Testis (tissue), 3 donors: ENCODE data around the gene COL13A1. TPM values are rescaled to one million over a fixed set of nuclear protein-coding genes. Genes with fewer than 3 reads are reported as not detected.

ENCODE experiments used
- DNase-seq: peaks from one replicate; pipeline ENCODE4 v3.0.0-alpha.2; 2019
- H3K27ac ChIP-seq, 2 donors: fragments of 200-600 bp; sonication (generic); one replicate each; pipeline ENCODE4 v1.5.1; 2019
- H3K27me3 ChIP-seq: fragments of 200-600 bp; sonication (generic); one replicate; pipeline ENCODE4 v1.5.1; 2019
- H3K36me3 ChIP-seq: fragments of 200-600 bp; sonication (generic); one replicate; pipeline ENCODE4 v1.5.1; 2017; ENCODE audit warnings: low read depth; ENCODE audit errors: missing control alignments
- H3K4me1 ChIP-seq: fragments of 200-600 bp; sonication (generic); one replicate; pipeline ENCODE4 v1.5.1; 2019
- H3K4me3 ChIP-seq, 2 donors: fragments of 200-600 bp; sonication (generic); one replicate each; pipeline ENCODE4 v1.5.1; 2017 to 2019
- H3K9me3 ChIP-seq: fragments of 200-600 bp; sonication (generic); one replicate; pipeline ENCODE4 v1.5.1; 2017
- POLR2A ChIP-seq: fragments of 450-650 bp; IDR thresholded peaks from one replicate; pipeline ENCODE4 v1.6.1; 2017; ENCODE audit warnings: antibody characterized with exemption, mild to moderate bottlenecking, moderate library complexity
- WGBS, 2 donors: methylation state at CpG; one replicate each; pipeline ENCODE4 v1.1.5; 2018; 5-methylcytosine and 5-hydroxymethylcytosine counted together
- intact Hi-C: fragments of 100-400 bp; cut with DNase I; formaldehyde crosslinking; loops from one replicate; pipeline ENCODE4 v1.15.1; 2023; ENCODE audit warnings: low total_unique reads
- polyA plus RNA-seq: library from polyadenylated mRNA; stranded (reverse); fragments of 350-450 nt; fragmentation: Illumina TruSeq; extraction: RNeasy Lipid Tissue Mini Kit (QIAGEN cat#74804); gene quantifications from one replicate; pipeline ENCODE4 v1.2.3, GENCODE V29; 2014; ENCODE audit warnings: low read depth, low replicate concordance; ENCODE audit not compliant: insufficient read depth
- total RNA-seq, 2 donors: library from RNA; depleted of rRNA; stranded (reverse); fragments of >200 nt; gene quantifications; one replicate each; pipeline ENCODE4 v1.2.3, GENCODE V29; 2016
- TF ChIP-seq, protein P1 (sequence below), 3 experiments: fragments of 450-650 bp in 2 of 3; fragments of 200-600 bp in 1 of 3; sonication (generic) in 1 of 3; IDR thresholded peaks; one replicate each; pipeline ENCODE4 v1.5.1; 2016 to 2019; ENCODE audit warnings: antibody characterized with exemption in 3 of 3, mild to moderate bottlenecking in 2 of 3, moderate library complexity in 1 of 3

Gene COL13A1
- total and polyA plus RNA-seq, 3 donors from 2014 or later = 0.94 to 2.5 (median 1.5) TPM

GRCh38 chr10:69863580-69863979, 61.9 kb downstream of the COL13A1 start:
- H3K27ac ChIP-seq = no peak overlapping the region
- 85 to 95% methylated on average over 3 to 5 of the region's 5 CpGs for WGBS, 2 donors
- intact Hi-C loops = no loop called here
- H3K4me3 ChIP-seq = no peak overlapping the region
- H3K9me3 ChIP-seq = no peaks in the 10 kb centered on the region
- peaks cover 19% of the 10 kb centered on the region for H3K4me1 ChIP-seq
- DNase-seq = no peak
- no peaks in the 10 kb centered on the region for H3K27me3 ChIP-seq
- TF ChIP-seq POLR2A = no peak
- TF ChIP-seq, protein P1, sequence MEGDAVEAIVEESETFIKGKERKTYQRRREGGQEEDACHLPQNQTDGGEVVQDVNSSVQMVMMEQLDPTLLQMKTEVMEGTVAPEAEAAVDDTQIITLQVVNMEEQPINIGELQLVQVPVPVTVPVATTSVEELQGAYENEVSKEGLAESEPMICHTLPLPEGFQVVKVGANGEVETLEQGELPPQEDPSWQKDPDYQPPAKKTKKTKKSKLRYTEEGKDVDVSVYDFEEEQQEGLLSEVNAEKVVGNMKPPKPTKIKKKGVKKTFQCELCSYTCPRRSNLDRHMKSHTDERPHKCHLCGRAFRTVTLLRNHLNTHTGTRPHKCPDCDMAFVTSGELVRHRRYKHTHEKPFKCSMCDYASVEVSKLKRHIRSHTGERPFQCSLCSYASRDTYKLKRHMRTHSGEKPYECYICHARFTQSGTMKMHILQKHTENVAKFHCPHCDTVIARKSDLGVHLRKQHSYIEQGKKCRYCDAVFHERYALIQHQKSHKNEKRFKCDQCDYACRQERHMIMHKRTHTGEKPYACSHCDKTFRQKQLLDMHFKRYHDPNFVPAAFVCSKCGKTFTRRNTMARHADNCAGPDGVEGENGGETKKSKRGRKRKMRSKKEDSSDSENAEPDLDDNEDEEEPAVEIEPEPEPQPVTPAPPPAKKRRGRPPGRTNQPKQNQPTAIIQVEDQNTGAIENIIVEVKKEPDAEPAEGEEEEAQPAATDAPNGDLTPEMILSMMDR (IDR thresholded peaks at IDR 0.05) = no peak
- H3K36me3 ChIP-seq = no peaks in the 10 kb centered on the region

GRCh38 chr10:69864321-69864720, 62.6 kb downstream of the COL13A1 start:
- no peaks in the 10 kb centered on the region for H3K27me3 ChIP-seq
- no peak for TF ChIP-seq POLR2A
- TF ChIP-seq, protein P1 (IDR thresholded peaks at IDR 0.05) = no peak
- H3K4me3 ChIP-seq = no peak overlapping the region
- 74 to 91% methylated on average over 3 of the region's 3 CpGs for WGBS, 2 donors
- H3K9me3 ChIP-seq = no peaks in the 10 kb centered on the region
- no peaks in the 10 kb centered on the region for H3K36me3 ChIP-seq
- H3K27ac ChIP-seq = no peak overlapping the region
- peaks cover 19% of the 10 kb centered on the region for H3K4me1 ChIP-seq
- no peak for DNase-seq
- intact Hi-C loops = no loop called here

- no peak for DNase-seq
- 70 to 92% methylated on average over 1 of the region's 1 CpG for WGBS, 2 donors
- H3K4me3 ChIP-seq = no peak overlapping the region
- peaks cover 19% of the 10 kb centered on the region for H3K4me1 ChIP-seq
- intact Hi-C loops = no loop called here
- TF ChIP-seq POLR2A = no peak
- TF ChIP-seq, protein P1 (IDR thresholded peaks at IDR 0.05) = no peak
- no peaks in the 10 kb centered on the region for H3K9me3 ChIP-seq
- no peaks in the 10 kb centered on the region for H3K27me3 ChIP-seq
- H3K27ac ChIP-seq = no peak overlapping the region
- H3K36me3 ChIP-seq = no peaks in the 10 kb centered on the region
Measured at GRCh38 chr10:69865450-69865849, 63.7 kb downstream of the COL13A1 start.

GRCh38 chr10:69866246-69866687, 64.6 kb downstream of the COL13A1 start:
- Histone ChIP-seq H3K4me1 (peaks cover 19% of the 10 kb centered on the region), H3K9me3 (no peaks in the 10 kb centered on the region), H3K4me3 (no peak overlapping the region), H3K36me3 (no peaks in the 10 kb centered on the region), H3K27ac (peak overlapping the region in 1 of 2 donors; percentile 41), H3K27me3 (no peaks in the 10 kb centered on the region)
- WGBS, 2 donors = 49 to 53% methylated on average over 3 to 4 of the region's 5 CpGs
- intact Hi-C loops = no loop called here
- no peak for DNase-seq
- TF ChIP-seq, protein P1 (IDR thresholded peaks at IDR 0.05) = no peak
- no peak for TF ChIP-seq POLR2A
